ENCODE measurements around the gene PROX1. TPM values are rescaled to one million over a fixed set of nuclear protein-coding genes. Genes with fewer than 3 reads are reported as not detected.

PROX1 gene
- total RNA-seq, 2 experiments from 2014 or later: not detected

DNA sequence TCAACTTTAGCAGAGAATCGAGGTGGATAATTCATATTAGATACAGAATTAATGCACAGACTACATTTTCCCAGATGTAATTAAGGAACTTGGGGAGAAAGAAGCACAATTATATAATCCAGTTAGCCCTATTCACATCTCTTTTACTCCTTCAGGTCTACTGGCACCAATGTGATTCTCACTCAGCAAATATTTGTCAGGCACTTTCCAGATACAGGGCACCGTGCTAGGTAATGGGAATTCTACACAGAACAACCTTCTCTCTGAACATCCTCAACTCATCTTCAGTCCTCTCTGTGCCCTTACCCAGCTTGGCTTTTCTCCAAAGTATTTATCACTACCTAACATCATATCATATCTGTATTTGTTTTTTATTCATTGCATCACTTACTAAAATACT lies 15.6 kb upstream of the PROX1 start:
- Histone ChIP-seq H3K9me2 (ENCODE audit: insufficient read depth, low read length) (no peaks in the 10 kb centered on the region), H2AFZ (ENCODE audit: low read length) (no peak overlapping the region), H3K9me3 (ENCODE audit: low read length) (no peaks in the 10 kb centered on the region), H3K79me2 (ENCODE audit: insufficient read depth, low read depth, low read length) (no peaks in the 10 kb centered on the region), H3K36me3 (ENCODE audit: insufficient read depth, low read length) (no peaks in the 10 kb centered on the region), H3K4me2 (ENCODE audit: low read length) (no peak overlapping the region), H3K4me1 (ENCODE audit: insufficient read depth, low read length, poor library complexity, severe bottlenecking) (no peaks in the 10 kb centered on the region), H3K4me3 (ENCODE audit: low read depth, low read length, poor library complexity, severe bottlenecking) (no peak overlapping the region), H3K27ac (ENCODE audit: low read depth, low read length, poor library complexity, severe bottlenecking) (no peak overlapping the region), H4K20me1 (ENCODE audit: insufficient read depth, low read length) (no peaks in the 10 kb centered on the region)
- ChIA-PET POLR2A (no interaction called here), CTCF (ENCODE audit: unreplicated experiment) (no interaction called here)
- TF ChIP-seq, protein P1, sequence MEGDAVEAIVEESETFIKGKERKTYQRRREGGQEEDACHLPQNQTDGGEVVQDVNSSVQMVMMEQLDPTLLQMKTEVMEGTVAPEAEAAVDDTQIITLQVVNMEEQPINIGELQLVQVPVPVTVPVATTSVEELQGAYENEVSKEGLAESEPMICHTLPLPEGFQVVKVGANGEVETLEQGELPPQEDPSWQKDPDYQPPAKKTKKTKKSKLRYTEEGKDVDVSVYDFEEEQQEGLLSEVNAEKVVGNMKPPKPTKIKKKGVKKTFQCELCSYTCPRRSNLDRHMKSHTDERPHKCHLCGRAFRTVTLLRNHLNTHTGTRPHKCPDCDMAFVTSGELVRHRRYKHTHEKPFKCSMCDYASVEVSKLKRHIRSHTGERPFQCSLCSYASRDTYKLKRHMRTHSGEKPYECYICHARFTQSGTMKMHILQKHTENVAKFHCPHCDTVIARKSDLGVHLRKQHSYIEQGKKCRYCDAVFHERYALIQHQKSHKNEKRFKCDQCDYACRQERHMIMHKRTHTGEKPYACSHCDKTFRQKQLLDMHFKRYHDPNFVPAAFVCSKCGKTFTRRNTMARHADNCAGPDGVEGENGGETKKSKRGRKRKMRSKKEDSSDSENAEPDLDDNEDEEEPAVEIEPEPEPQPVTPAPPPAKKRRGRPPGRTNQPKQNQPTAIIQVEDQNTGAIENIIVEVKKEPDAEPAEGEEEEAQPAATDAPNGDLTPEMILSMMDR (conservative IDR thresholded peaks at IDR 0.05; ENCODE audit: low read length): no peak
- no peak for TF ChIP-seq EZH2phosphoT487 (IDR thresholded peaks at IDR 0.05; ENCODE audit: borderline replicate concordance, low read depth, low read length)
- no TSS peak for BruUV-seq (replicated peaks)
- DNase-seq (ENCODE audit: low spot score): no peak
- intact Hi-C loops (cut with micrococcal nuclease; ENCODE audit: unreplicated experiment): no loop called here

DNA sequence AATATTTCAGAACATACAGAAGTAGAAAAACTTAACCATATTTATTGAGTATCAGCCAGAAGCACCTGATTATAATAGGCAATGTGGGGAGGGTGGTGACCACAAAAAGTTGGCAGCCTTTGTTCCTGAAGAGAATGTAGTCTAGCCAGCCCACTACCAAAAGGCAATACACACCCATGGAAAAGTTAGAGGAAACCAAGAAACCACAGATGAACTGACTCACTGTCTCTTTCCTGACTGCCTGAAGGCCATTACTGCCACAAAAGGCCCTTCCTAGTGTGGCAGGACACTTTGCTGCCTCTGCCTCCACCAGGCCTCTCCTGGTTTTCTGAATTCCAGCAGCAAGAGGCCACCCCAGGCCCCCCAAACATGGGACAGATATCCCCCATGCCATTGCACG lies 14.6 kb upstream of the PROX1 start:
- Histone ChIP-seq H3K9me3 (ENCODE audit: low read length) (no peaks in the 10 kb centered on the region), H3K27ac (ENCODE audit: low read depth, low read length, poor library complexity, severe bottlenecking) (no peak overlapping the region), H3K9me2 (ENCODE audit: insufficient read depth, low read length) (no peaks in the 10 kb centered on the region), H3K4me1 (ENCODE audit: insufficient read depth, low read length, poor library complexity, severe bottlenecking) (no peaks in the 10 kb centered on the region), H3K36me3 (ENCODE audit: insufficient read depth, low read length) (no peaks in the 10 kb centered on the region), H3K79me2 (ENCODE audit: insufficient read depth, low read depth, low read length) (no peaks in the 10 kb centered on the region), H3K4me3 (ENCODE audit: low read depth, low read length, poor library complexity, severe bottlenecking) (no peak overlapping the region), H4K20me1 (ENCODE audit: insufficient read depth, low read length) (no peaks in the 10 kb centered on the region), H2AFZ (ENCODE audit: low read length) (no peak overlapping the region), H3K4me2 (ENCODE audit: low read length) (no peak overlapping the region)
- intact Hi-C loops (cut with micrococcal nuclease; ENCODE audit: unreplicated experiment): no loop called here
- TF ChIP-seq, protein P1 (conservative IDR thresholded peaks at IDR 0.05; ENCODE audit: low read length): no peak
- no peak for TF ChIP-seq EZH2phosphoT487 (IDR thresholded peaks at IDR 0.05; ENCODE audit: borderline replicate concordance, low read depth, low read length)
- POLR2A ChIA-PET: no interaction called here
- CTCF ChIA-PET (ENCODE audit: unreplicated experiment): no interaction called here
- DNase-seq (ENCODE audit: low spot score): no peak
- BruUV-seq (replicated peaks): no TSS peak

DNA sequence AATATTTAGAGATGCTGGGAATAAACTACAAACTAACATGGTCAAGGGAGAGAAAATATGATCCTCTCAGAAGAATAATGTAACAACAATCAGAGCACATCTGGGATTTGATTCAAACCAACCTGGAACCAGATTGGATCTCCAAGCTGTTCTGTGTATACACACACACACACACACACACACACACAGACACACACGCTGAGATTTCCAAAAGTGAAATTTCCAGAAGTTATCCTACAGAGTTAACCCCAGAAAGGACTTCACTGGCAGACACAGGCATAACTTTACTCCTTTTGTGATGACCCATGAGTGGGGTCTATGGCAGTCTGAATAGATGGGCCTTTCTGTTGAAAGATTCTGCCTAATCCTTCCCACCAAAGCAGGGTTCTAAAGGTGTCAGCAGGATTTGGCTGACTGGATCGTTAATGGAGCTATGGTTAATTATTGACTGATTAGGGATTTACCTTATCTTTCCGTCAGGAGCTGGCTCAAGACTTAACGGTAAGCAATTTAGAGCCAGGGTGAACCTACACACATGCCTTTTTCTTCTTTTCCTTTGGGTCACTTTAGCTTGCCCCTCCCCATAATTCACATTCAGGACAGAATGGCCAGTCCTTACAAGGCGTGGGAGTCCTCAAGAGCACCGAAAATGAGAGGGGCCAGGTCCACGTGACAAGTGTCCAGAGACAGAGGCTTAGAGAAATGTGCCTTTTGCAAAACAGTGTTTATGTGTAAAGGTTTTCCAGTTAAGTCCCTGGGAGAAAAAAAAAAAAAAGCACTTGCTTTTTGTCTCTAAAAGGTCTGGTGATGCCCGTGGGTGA lies 10.9 kb upstream of the PROX1 start:
- H3K9me2 ChIP-seq (ENCODE audit: insufficient read depth, low read length): no peaks in the 10 kb centered on the region
- TF ChIP-seq, protein P1 (conservative IDR thresholded peaks at IDR 0.05; ENCODE audit: low read length): no peak
- TF ChIP-seq EZH2phosphoT487 (IDR thresholded peaks at IDR 0.05; ENCODE audit: borderline replicate concordance, low read depth, low read length): no peak

More for the DNA sequence above, 10.9 kb upstream of the PROX1 start:
- no peak overlapping the region for H2AFZ ChIP-seq (ENCODE audit: low read length)
- no TSS peak for BruUV-seq (replicated peaks)
- intact Hi-C loops (cut with micrococcal nuclease; ENCODE audit: unreplicated experiment): no loop called here
- H3K4me2 ChIP-seq (ENCODE audit: low read length): no peak overlapping the region
- ChIA-PET CTCF (ENCODE audit: unreplicated experiment) (no interaction called here), POLR2A (no interaction called here)
- no peak overlapping the region for H3K27ac ChIP-seq (ENCODE audit: low read depth, low read length, poor library complexity, severe bottlenecking)
- no peaks in the 10 kb centered on the region for H4K20me1 ChIP-seq (ENCODE audit: insufficient read depth, low read length)
- no peaks in the 10 kb centered on the region for H3K36me3 ChIP-seq (ENCODE audit: insufficient read depth, low read length)
- H3K79me2 ChIP-seq (ENCODE audit: insufficient read depth, low read depth, low read length): no peaks in the 10 kb centered on the region
- no peak for DNase-seq (ENCODE audit: low spot score)
- no peaks in the 10 kb centered on the region for H3K9me3 ChIP-seq (ENCODE audit: low read length)
- H3K4me3 ChIP-seq (ENCODE audit: low read depth, low read length, poor library complexity, severe bottlenecking): no peak overlapping the region
- no peaks in the 10 kb centered on the region for H3K4me1 ChIP-seq (ENCODE audit: insufficient read depth, low read length, poor library complexity, severe bottlenecking)

Data from OCI-LY7 (cell line).